Measurements from ENCODE around the gene FOXK2.

GRCh38 chr17:82567286-82567685 is 47.8 kb downstream of the FOXK2 start:
- no peak for TF ChIP-seq CTCF (IDR thresholded peaks at IDR 0.05)
- no peak for TF ChIP-seq EZH2 (IDR thresholded peaks at IDR 0.05; ENCODE audit: borderline replicate concordance, insufficient read depth, low read depth, low read length, poor library complexity, severe bottlenecking)

Measured in B cell (primary cell).